ENCODE measurements around the gene BRPF3.

BRPF3 gene

GRCh38 chr6:36229223-36229622 lies 32.7 kb downstream of the BRPF3 start:
- DNase-seq (ENCODE audit: low read depth in 2 of 2) = no peak

- DNase-seq (ENCODE audit: low read depth in 2 of 2) = no peak
These were observed 33.8 kb downstream of the BRPF3 start for GRCh38 chr6:36230371-36230770.

- DNase-seq (ENCODE audit: low read depth in 2 of 2) = no peak
These were observed 35.6 kb downstream of the BRPF3 start for GRCh38 chr6:36232172-36232571.

GRCh38 chr6:36235309-36235708 lies 38.8 kb downstream of the BRPF3 start:
- no peak for DNase-seq (ENCODE audit: low read depth in 2 of 2)

GRCh38 chr6:36235862-36236261 lies 39.3 kb downstream of the BRPF3 start:
- DNase-seq (ENCODE audit: low read depth in 2 of 2) = no peak

- no peak for DNase-seq (ENCODE audit: low read depth in 2 of 2)
These were observed 43.2 kb downstream of the BRPF3 start for GRCh38 chr6:36239774-36240173.

- no peak for DNase-seq (ENCODE audit: low read depth in 2 of 2)
These were observed 45.2 kb downstream of the BRPF3 start for GRCh38 chr6:36241728-36242127.

- DNase-seq (ENCODE audit: low read depth in 2 of 2) = no peak
These were observed 45.6 kb downstream of the BRPF3 start for GRCh38 chr6:36242161-36242560.

GRCh38 chr6:36242626-36243025 lies 46.1 kb downstream of the BRPF3 start:
- no peak for DNase-seq (ENCODE audit: low read depth in 2 of 2)

GRCh38 chr6:36243562-36244212 lies 47.1 kb downstream of the BRPF3 start:
- no peak for DNase-seq (ENCODE audit: low read depth in 2 of 2)

GRCh38 chr6:36244641-36245280 lies 48.2 kb downstream of the BRPF3 start:
- no peak for DNase-seq (ENCODE audit: low read depth in 2 of 2)

- no peak for DNase-seq (ENCODE audit: low read depth in 2 of 2)
These were observed 49.1 kb downstream of the BRPF3 start for GRCh38 chr6:36245572-36246061.

- DNase-seq (ENCODE audit: low read depth in 2 of 2) = no peak
These were observed 50.1 kb downstream of the BRPF3 start for GRCh38 chr6:36246506-36247268.

- DNase-seq (ENCODE audit: low read depth in 2 of 2) = no peak
These were observed 51.1 kb downstream of the BRPF3 start for GRCh38 chr6:36247693-36248092.

- DNase-seq (ENCODE audit: low read depth in 2 of 2) = no peak
These were observed 52.4 kb downstream of the BRPF3 start for GRCh38 chr6:36248980-36249379.

- DNase-seq (ENCODE audit: low read depth in 2 of 2) = no peak
These were observed 53.0 kb downstream of the BRPF3 start for GRCh38 chr6:36249536-36249935.

GRCh38 chr6:36252005-36252404 lies 55.5 kb downstream of the BRPF3 start:
- no peak for DNase-seq (ENCODE audit: low read depth in 2 of 2)

GRCh38 chr6:36263390-36264000 lies 67.0 kb downstream of the BRPF3 start:
- DNase-seq (ENCODE audit: low read depth in 2 of 2) = no peak

- no peak for DNase-seq (ENCODE audit: low read depth in 2 of 2)
These were observed 69.2 kb downstream of the BRPF3 start for GRCh38 chr6:36265744-36266143.

- DNase-seq (ENCODE audit: low read depth in 2 of 2) = no peak
These were observed 70.5 kb downstream of the BRPF3 start for GRCh38 chr6:36266913-36267644.

GRCh38 chr6:36267731-36268477 lies 71.4 kb downstream of the BRPF3 start:
- no peak for DNase-seq (ENCODE audit: low read depth in 2 of 2)

Data from stimulated activated CD8-positive, alpha-beta memory T cell treated with anti-CD3 and anti-CD28 coated beads, Interleukin-7, amount 100 ng/mL, for 1 hour (primary cell).